Thymus (tissue), 11 donors: ENCODE results near the gene CSNK1A1. TPM values are rescaled to one million over a fixed set of nuclear protein-coding genes. Genes with fewer than 3 reads are reported as not detected.

ENCODE experiments used
- DNase-seq, 9 donors: peaks; one replicate each; pipeline ENCODE4 v3.0.0-alpha.2; 2013; ENCODE audit warnings: low spot score in 9 of 9, low read depth in 6 of 9, missing footprints in 1 of 9
- H3K27ac ChIP-seq, 2 donors: one replicate each; pipeline ENCODE4 v1.5.1; 2013; ENCODE audit warnings: control low read depth in 1 of 2, low read depth in 1 of 2, low read length in 1 of 2, mild to moderate bottlenecking in 1 of 2, moderate library complexity in 1 of 2
- H3K27me3 ChIP-seq, 2 donors: one replicate each; pipeline ENCODE4 v1.5.1; 2013; ENCODE audit warnings: low read length in 1 of 2; ENCODE audit not compliant: control insufficient read depth in 2 of 2, insufficient read depth in 1 of 2
- H3K36me3 ChIP-seq, 2 donors: one replicate each; pipeline ENCODE4 v1.5.1; 2013; ENCODE audit warnings: low read length in 1 of 2, mild to moderate bottlenecking in 1 of 2, moderate library complexity in 1 of 2; ENCODE audit not compliant: control insufficient read depth in 2 of 2, insufficient read depth in 2 of 2
- H3K4me1 ChIP-seq, 2 donors: one replicate each; pipeline ENCODE4 v1.5.1; 2013; ENCODE audit warnings: low read length in 2 of 2; ENCODE audit not compliant: control insufficient read depth in 2 of 2, insufficient read depth in 2 of 2
- H3K4me3 ChIP-seq, 2 donors: one replicate each; pipeline ENCODE4 v1.5.1; 2013; ENCODE audit warnings: low read length in 2 of 2, control low read depth in 1 of 2, mild to moderate bottlenecking in 1 of 2
- H3K9me3 ChIP-seq, 2 donors: one replicate each; pipeline ENCODE4 v1.5.1; 2013; ENCODE audit warnings: low read length in 1 of 2, mild to moderate bottlenecking in 1 of 2; ENCODE audit not compliant: control insufficient read depth in 2 of 2, insufficient read depth in 1 of 2
- WGBS: extraction: QIAGEN DNeasy Blood & Tissue Kit; methylation state at CpG from one replicate; pipeline ENCODE4 v1.1.7; 2013; 5-methylcytosine and 5-hydroxymethylcytosine counted together
- polyA plus RNA-seq: library from polyadenylated mRNA; stranded (reverse); fragments of 200-250 nt; gene quantifications from one replicate; pipeline ENCODE4 v1.2.3, GENCODE V29; 2013
- total RNA-seq: library from RNA; stranded (reverse); fragments of 120-200 nt; gene quantifications from one replicate; pipeline ENCODE4 v1.2.4, GENCODE V29; 2013
- donor health status: healthy.

The CSNK1A1 gene
- total and polyA plus RNA-seq, 2 donors, result 91.6 to 171 TPM

DNA sequence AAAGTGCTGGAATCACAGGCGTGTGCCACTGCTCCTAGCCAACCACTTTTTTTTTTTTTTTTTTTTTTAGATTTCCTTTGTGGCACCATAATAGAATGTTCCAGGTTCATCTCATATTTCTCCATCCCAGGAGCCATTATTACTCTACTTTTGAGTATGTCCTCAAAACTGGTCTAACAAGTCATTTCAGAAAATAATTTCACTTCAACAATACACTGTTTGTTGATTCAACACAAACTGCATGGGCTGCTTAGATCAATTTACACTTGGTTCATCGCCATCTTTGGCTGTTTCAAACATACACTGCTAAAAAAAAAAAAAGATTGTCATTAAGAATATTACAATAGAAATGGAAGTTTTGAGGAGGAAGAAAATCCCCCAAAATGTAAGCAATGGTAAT is 57.9 kb downstream of the CSNK1A1 start:
- H3K36me3 ChIP-seq, result peaks cover 12 to 45% of the 10 kb centered on the region in 2 donors
- H3K27me3 ChIP-seq, result no peaks in the 10 kb centered on the region
- 94% methylated on average over 2 of the region's 2 CpGs for WGBS
- no peak for DNase-seq
- H3K27ac ChIP-seq, result no peak overlapping the region
- H3K4me1 ChIP-seq, result no peaks in the 10 kb centered on the region
- no peaks in the 10 kb centered on the region for H3K9me3 ChIP-seq
- no peak overlapping the region for H3K4me3 ChIP-seq

DNA sequence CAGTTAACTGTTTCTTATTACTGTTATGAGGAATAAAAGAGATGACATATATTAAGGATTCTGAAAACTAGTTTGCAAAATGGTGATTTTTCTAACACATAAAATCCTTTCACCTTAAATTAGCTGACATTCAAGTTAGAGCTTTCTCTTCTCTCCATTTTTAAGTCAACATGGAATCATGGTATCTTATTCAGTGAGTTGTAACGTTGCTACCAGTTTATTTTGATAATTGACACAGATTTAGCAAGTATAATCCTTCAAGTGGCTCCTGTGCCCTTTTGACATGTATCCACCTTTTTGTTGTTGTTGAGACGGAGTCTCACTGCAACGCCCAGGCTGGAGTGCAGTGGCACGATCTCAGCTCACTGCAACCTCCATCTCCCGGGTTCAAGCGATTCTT is 58.5 kb downstream of the CSNK1A1 start:
- 97% methylated on average over 6 of the region's 6 CpGs for WGBS
- H3K9me3 ChIP-seq, result no peaks in the 10 kb centered on the region

DNA sequence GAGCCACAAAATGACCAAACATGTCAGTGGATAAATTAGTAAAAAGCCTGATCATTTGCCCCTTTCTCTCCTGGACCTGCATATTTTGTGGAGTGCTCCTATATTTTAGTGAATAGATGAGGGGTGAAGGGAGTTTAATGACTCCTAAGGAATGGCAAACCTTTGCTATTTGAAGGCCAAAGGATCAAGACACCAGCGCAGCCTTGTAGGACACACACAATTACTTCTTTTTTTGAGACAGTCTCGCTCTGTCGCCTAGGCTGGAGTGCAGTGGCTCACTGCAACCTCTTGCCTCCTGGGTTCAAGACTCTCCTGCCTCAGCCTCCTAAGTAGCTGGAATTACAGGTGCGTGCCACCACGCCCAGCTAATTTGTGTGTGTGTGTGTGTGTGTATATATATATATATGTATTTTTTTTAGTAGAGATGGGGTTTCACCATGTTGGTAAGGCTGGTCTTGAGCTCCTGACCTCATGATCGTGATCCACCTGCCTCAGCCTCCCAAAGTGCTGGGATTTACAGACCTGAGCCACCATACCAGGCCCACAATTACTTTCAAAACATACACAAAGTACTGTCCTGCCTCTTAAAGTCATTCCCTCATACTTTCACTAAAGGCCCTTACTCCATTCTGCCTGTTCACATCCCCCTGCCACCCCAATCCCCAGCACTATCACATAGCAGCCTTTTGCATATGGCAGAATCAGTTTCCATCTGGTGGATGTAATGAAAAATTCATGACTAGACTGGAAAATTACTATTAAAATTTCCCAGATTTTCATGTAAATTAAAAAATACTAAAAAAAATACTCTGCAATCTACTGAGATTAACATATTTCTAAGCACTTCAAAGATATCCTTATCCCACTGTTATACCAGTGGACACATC is 60.4 kb downstream of the CSNK1A1 start:
- WGBS, result 93% methylated on average over 6 of the region's 6 CpGs
- Histone ChIP-seq H3K36me3 (peaks cover 3 to 25% of the 10 kb centered on the region in 2 donors), H3K9me3 (no peaks in the 10 kb centered on the region), H3K27me3 (no peaks in the 10 kb centered on the region), H3K27ac (no peak overlapping the region), H3K4me3 (no peak overlapping the region), H3K4me1 (peaks cover 0 to 8% of the 10 kb centered on the region in 2 donors)
- DNase-seq, result no peak

More for the DNA sequence above, 58.5 kb downstream of the CSNK1A1 start:
- no peaks in the 10 kb centered on the region for H3K27me3 ChIP-seq
- H3K4me3 ChIP-seq, result no peak overlapping the region
- H3K27ac ChIP-seq, result no peak overlapping the region
- DNase-seq, result no peak
- no peaks in the 10 kb centered on the region for H3K4me1 ChIP-seq
- peaks cover 12 to 40% of the 10 kb centered on the region in 2 donors for H3K36me3 ChIP-seq

DNA sequence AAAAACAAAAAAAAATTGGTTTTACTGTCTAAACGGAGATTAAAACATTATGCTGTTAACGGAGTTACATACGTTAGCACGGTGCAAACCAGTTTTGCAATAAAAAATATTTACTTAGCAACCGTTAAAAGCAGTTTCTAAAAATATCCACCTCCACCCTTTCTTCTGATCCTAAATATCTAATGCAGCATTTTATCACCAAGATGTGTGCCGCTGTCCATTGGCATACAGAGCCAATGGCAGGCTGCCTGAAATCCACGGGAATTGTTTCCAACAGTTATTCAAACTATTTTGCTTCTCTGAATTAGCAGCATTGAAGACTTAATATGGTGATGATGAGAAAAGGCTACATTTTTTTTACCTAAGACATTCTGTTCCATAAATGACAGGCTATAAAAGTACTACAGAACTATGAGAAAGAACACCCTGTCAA is 61.6 kb downstream of the CSNK1A1 start:
- peaks cover 0 to 13% of the 10 kb centered on the region in 2 donors for H3K4me1 ChIP-seq
- no peak for DNase-seq
- WGBS, result 59% methylated on average over 7 of the region's 7 CpGs

DNA sequence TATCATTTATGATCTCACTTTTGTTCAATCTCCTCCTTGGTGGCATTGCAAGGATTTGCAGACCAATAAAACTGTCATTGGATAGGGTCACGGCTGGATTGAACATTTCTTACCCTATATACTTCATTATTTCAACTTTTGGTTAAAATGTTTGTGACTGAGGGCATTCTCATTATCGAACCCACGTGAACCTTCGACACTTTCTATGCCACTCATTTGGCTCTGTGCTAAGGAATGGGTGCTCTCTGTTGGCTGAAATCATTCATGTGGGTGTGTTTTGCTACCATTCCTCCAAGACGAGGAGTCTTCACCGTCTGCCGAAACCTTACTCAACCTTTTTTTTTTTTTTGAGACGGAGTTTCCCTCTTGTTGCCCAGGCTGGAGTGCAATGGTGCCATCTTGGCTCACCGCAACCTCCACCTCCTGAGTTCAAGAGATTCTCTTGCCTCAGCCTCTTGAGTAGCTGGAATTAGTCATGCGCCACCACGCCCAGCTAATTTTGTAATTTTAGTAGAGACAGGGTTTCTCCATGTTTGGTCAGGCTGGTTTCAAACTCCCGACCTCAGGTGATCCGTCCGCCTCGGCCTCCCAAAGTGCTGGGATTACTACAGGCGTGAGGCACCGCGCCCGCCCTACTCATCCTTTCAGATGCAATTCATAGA is 62.5 kb downstream of the CSNK1A1 start:
- Histone ChIP-seq H3K36me3 (peaks cover 0 to 5% of the 10 kb centered on the region in 2 donors), H3K4me1 (peaks cover 0 to 13% of the 10 kb centered on the region in 2 donors), H3K27ac (no peak overlapping the region), H3K27me3 (no peaks in the 10 kb centered on the region), H3K4me3 (no peak overlapping the region), H3K9me3 (no peaks in the 10 kb centered on the region)
- DNase-seq, result no peak
- 91% methylated on average over 19 of the region's 19 CpGs for WGBS

More for the DNA sequence above, 61.6 kb downstream of the CSNK1A1 start:
- Histone ChIP-seq H3K27ac (no peak overlapping the region), H3K9me3 (no peaks in the 10 kb centered on the region), H3K36me3 (peaks cover 0 to 14% of the 10 kb centered on the region in 2 donors), H3K4me3 (no peak overlapping the region), H3K27me3 (no peaks in the 10 kb centered on the region)

DNA sequence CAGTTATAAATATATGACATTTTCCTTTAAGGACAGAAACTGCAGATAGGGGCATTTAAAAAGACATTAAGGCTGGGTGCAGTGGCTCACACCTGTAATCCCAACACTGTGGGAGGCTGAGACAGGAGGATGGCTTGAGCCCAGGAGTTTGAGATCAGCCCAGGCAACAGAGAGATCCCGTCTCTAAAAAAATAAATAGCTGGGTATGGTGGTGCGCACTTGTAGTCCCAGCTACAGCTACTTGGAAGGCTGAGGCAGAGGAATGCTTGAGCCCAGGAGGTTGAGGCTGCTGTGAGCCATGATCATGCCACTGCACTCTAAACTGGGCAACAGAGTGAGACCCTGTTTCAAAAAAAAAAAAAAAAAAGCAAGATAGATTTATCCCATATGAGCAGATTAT is 63.6 kb downstream of the CSNK1A1 start:
- H3K4me1 ChIP-seq, result peaks cover 0 to 13% of the 10 kb centered on the region in 2 donors
- 97% methylated on average over 2 of the region's 2 CpGs for WGBS
- no peak overlapping the region for H3K27ac ChIP-seq
- no peak overlapping the region for H3K4me3 ChIP-seq
- no peaks in the 10 kb centered on the region for H3K9me3 ChIP-seq
- DNase-seq, result no peak
- H3K27me3 ChIP-seq, result no peaks in the 10 kb centered on the region
- H3K36me3 ChIP-seq, result no peaks in the 10 kb centered on the region

DNA sequence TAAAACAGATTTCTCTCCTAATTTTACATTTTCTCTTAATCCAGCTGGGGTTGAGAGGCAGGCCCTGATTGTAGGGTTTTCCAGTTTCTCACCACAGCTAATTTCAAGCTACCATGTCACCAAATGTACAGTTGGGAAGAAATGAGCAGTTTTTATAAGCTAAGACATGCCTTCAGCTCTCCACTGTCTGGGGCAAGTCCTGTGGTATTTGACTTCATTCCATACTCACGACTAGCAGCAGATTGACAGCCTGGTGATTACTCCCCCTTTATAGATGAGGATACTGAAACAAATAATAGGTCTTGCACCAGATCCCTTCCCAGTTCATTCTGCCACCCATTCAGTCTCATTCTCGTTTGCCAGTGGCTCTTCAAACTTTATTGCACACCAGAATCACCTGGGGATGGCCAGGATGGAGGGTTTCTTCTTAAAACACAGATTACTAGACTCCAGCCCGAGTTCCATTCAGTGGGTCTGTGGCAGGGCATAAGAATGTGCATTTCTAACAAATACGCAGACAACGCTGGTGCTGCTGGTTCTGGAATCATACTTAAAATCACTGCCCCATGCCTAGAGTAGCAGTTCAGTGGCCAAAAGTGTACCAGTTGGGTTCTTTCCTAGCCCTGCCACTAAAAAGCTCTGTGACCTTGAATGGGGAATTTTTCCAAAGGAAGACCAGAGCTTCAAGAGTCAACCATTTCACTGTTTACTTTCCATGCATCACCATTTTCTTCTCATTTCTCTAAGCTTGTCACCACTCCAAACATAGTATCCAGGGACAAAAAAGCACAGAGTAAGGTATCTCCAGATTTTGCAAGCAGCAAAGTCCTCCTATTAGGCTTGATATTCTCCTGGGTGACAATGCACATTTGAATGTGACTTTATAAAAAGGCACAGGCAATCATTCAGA is 64.3 kb downstream of the CSNK1A1 start:
- peak overlapping the region; percentile 31 to 81 for H3K27ac ChIP-seq
- WGBS, result 90% methylated on average over 5 of the region's 5 CpGs
- no peaks in the 10 kb centered on the region for H3K9me3 ChIP-seq
- no peak overlapping the region for H3K4me3 ChIP-seq
- DNase-seq, result no peak
- no peaks in the 10 kb centered on the region for H3K36me3 ChIP-seq
- H3K4me1 ChIP-seq, result peaks cover 0 to 13% of the 10 kb centered on the region in 2 donors
- no peaks in the 10 kb centered on the region for H3K27me3 ChIP-seq

DNA sequence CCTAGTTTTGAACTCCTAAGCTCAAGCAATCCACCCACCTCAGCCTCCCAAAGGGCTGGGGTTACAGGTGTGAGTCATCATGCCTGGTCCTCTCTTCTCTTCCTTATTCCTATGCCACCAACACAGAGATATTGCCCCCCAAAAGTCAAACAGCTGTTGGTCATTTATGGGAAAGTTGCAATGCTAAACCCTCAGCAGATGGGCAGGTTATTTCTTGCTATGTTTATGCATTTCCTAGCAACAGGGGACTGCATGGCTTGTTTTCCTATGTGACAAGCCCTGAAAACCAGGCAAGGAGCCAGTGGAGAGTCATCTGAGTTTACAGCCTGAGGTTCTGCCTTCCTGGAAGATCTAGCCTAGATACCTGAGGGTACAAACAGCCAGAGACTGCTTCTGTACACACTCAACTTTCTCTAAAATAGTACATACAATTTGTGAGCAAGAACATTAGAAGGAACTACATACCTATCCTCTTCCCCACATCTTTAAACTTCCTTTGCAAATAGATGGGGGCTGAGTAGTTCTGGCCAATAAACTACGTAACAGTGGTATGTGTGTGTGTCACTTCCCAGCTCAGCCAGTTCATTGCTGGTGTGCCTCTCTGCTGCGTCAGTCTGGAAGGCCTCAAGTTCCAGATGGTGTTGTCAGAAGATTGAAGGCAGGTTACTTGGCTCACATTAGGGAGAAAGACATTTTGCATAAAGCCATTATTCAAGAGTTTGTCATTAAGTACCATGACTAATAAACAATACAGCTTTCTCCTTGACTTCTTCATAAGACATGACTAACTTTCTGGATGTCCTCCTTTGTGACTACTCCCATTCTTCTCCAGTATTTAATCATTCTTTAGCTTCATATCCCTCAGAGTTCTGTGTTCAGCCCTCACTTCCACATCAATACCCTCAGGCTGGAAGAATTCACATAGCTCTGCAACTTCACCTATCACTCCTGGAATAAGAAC is 65.3 kb downstream of the CSNK1A1 start:
- Histone ChIP-seq H3K4me1 (peaks cover 0 to 13% of the 10 kb centered on the region in 2 donors), H3K4me3 (no peak overlapping the region), H3K27me3 (no peaks in the 10 kb centered on the region), H3K9me3 (no peaks in the 10 kb centered on the region), H3K36me3 (no peaks in the 10 kb centered on the region), H3K27ac (peak overlapping the region; percentile 40 to 81)
- WGBS, result 96% methylated on average over 2 of the region's 2 CpGs
- DNase-seq, result peak in 3 of 9 donors; percentile 15 to 37 (median 16)
